Activated naive CD4-positive, alpha-beta T cell treated with anti-CD3 and anti-CD28 coated beads, Interleukin-2, amount 50 U/mL, for 24 hours (primary cell): ENCODE results near the gene ABCC9.
"Not testable (repeated sequence)": the region's sequence is repeated elsewhere in the genome, so short reads cannot be mapped to it uniquely, and the experiment has no call there.

Experiments
- H3K27ac Mint-ChIP-seq: one replicate; pipeline ENCODE4 v1.8.0; 2021; ENCODE audit warnings: mild to moderate bottlenecking, mixed read lengths
- H3K27me3 Mint-ChIP-seq: one replicate; pipeline ENCODE4 v1.8.0; 2021; ENCODE audit warnings: mixed read lengths
- H3K36me3 Mint-ChIP-seq: one replicate; pipeline ENCODE4 v1.8.0; 2021; ENCODE audit warnings: mixed read lengths
- H3K4me1 Mint-ChIP-seq: one replicate; pipeline ENCODE4 v1.8.0; 2021; ENCODE audit warnings: mixed read lengths
- H3K4me3 Mint-ChIP-seq: one replicate; pipeline ENCODE4 v1.8.0; 2021; ENCODE audit warnings: mild to moderate bottlenecking, mixed read lengths
- H3K9me3 Mint-ChIP-seq: one replicate; pipeline ENCODE4 v1.8.0; 2021; ENCODE audit warnings: mixed read lengths

Gene ABCC9

GRCh38 chr12:21946983-21947382 lies 5.8 kb upstream of the ABCC9 start:
- no peak overlapping the region for H3K27ac Mint-ChIP-seq
- peaks cover 26% of the 10 kb centered on the region for H3K27me3 Mint-ChIP-seq
- H3K9me3 Mint-ChIP-seq, result peaks cover 43% of the 10 kb centered on the region
- no peak overlapping the region for H3K4me3 Mint-ChIP-seq
- H3K36me3 Mint-ChIP-seq, result peaks cover 6% of the 10 kb centered on the region
- no peaks in the 10 kb centered on the region for H3K4me1 Mint-ChIP-seq

GRCh38 chr12:21945002-21945401 lies 3.8 kb upstream of the ABCC9 start:
- peaks cover 43% of the 10 kb centered on the region for H3K27me3 Mint-ChIP-seq
- H3K4me1 Mint-ChIP-seq, result peaks cover 20% of the 10 kb centered on the region
- peaks cover 6% of the 10 kb centered on the region for H3K36me3 Mint-ChIP-seq
- H3K9me3 Mint-ChIP-seq, result peaks cover 38% of the 10 kb centered on the region
- no peak overlapping the region for H3K4me3 Mint-ChIP-seq
- no peak overlapping the region for H3K27ac Mint-ChIP-seq

- Mint-ChIP-seq H3K4me1 (peaks cover 22% of the 10 kb centered on the region), H3K4me3 (no peak overlapping the region), H3K27ac (no peak overlapping the region), H3K9me3 (peaks cover 21% of the 10 kb centered on the region), H3K27me3 (peaks cover 57% of the 10 kb centered on the region), H3K36me3 (peaks cover 5% of the 10 kb centered on the region)
Measured at GRCh38 chr12:21942377-21942703, 1.1 kb upstream of the ABCC9 start.

GRCh38 chr12:21941506-21942376 lies 515 bp upstream of the ABCC9 start:
- peaks cover 63% of the 10 kb centered on the region for H3K27me3 Mint-ChIP-seq
- peak overlapping the region; percentile 67 for H3K4me3 Mint-ChIP-seq
- peaks cover 5% of the 10 kb centered on the region for H3K36me3 Mint-ChIP-seq
- peaks cover 22% of the 10 kb centered on the region for H3K4me1 Mint-ChIP-seq
- no peak overlapping the region for H3K27ac Mint-ChIP-seq
- peaks cover 15% of the 10 kb centered on the region for H3K9me3 Mint-ChIP-seq

GRCh38 chr12:21939435-21939834 lies 1.8 kb downstream of the ABCC9 start:
- no peaks in the 10 kb centered on the region for H3K9me3 Mint-ChIP-seq
- peaks cover 22% of the 10 kb centered on the region for H3K4me1 Mint-ChIP-seq
- H3K36me3 Mint-ChIP-seq, result no peaks in the 10 kb centered on the region
- no peak overlapping the region for H3K27ac Mint-ChIP-seq
- H3K4me3 Mint-ChIP-seq, result no peak overlapping the region
- peaks cover 58% of the 10 kb centered on the region for H3K27me3 Mint-ChIP-seq

GRCh38 chr12:21938879-21939278 lies 2.3 kb downstream of the ABCC9 start:
- Mint-ChIP-seq H3K36me3 (no peaks in the 10 kb centered on the region), H3K4me1 (peaks cover 22% of the 10 kb centered on the region), H3K4me3 (no peak overlapping the region), H3K9me3 (no peaks in the 10 kb centered on the region), H3K27me3 (peaks cover 53% of the 10 kb centered on the region), H3K27ac (no peak overlapping the region)

GRCh38 chr12:21934173-21934572 lies 7.1 kb downstream of the ABCC9 start:
- no peaks in the 10 kb centered on the region for H3K36me3 Mint-ChIP-seq
- H3K4me1 Mint-ChIP-seq, result no peaks in the 10 kb centered on the region
- peaks cover 25% of the 10 kb centered on the region for H3K27me3 Mint-ChIP-seq
- H3K4me3 Mint-ChIP-seq, result no peak overlapping the region
- no peak overlapping the region for H3K27ac Mint-ChIP-seq
- H3K9me3 Mint-ChIP-seq, result no peaks in the 10 kb centered on the region

GRCh38 chr12:21933656-21934055 lies 7.6 kb downstream of the ABCC9 start:
- Mint-ChIP-seq H3K4me3 (no peak overlapping the region), H3K27ac (no peak overlapping the region), H3K27me3 (peaks cover 21% of the 10 kb centered on the region), H3K9me3 (no peaks in the 10 kb centered on the region), H3K36me3 (no peaks in the 10 kb centered on the region), H3K4me1 (no peaks in the 10 kb centered on the region)

GRCh38 chr12:21929972-21930371 lies 11.3 kb downstream of the ABCC9 start:
- H3K4me1 Mint-ChIP-seq, H3K27me3 Mint-ChIP-seq, H3K36me3 Mint-ChIP-seq, H3K9me3 Mint-ChIP-seq, H3K4me3 Mint-ChIP-seq, H3K27ac Mint-ChIP-seq: not testable (repeated sequence)

- no peaks in the 10 kb centered on the region for H3K36me3 Mint-ChIP-seq
- no peaks in the 10 kb centered on the region for H3K4me1 Mint-ChIP-seq
- H3K27me3 Mint-ChIP-seq, result peaks cover 10% of the 10 kb centered on the region
- no peaks in the 10 kb centered on the region for H3K9me3 Mint-ChIP-seq
- H3K27ac Mint-ChIP-seq, result no peak overlapping the region
- no peak overlapping the region for H3K4me3 Mint-ChIP-seq
Measured at GRCh38 chr12:21925296-21925913, 15.8 kb downstream of the ABCC9 start.

GRCh38 chr12:21921436-21921835 lies 19.8 kb downstream of the ABCC9 start:
- no peaks in the 10 kb centered on the region for H3K4me1 Mint-ChIP-seq
- no peak overlapping the region for H3K27ac Mint-ChIP-seq
- no peaks in the 10 kb centered on the region for H3K36me3 Mint-ChIP-seq
- H3K9me3 Mint-ChIP-seq, result no peaks in the 10 kb centered on the region
- H3K4me3 Mint-ChIP-seq, result no peak overlapping the region
- H3K27me3 Mint-ChIP-seq, result peaks cover 14% of the 10 kb centered on the region

GRCh38 chr12:21918456-21918855 lies 22.8 kb downstream of the ABCC9 start:
- Mint-ChIP-seq H3K27me3 (peaks cover 11% of the 10 kb centered on the region), H3K9me3 (no peaks in the 10 kb centered on the region), H3K36me3 (no peaks in the 10 kb centered on the region), H3K4me3 (no peak overlapping the region), H3K27ac (no peak overlapping the region), H3K4me1 (no peaks in the 10 kb centered on the region)

GRCh38 chr12:21913823-21914222 lies 27.4 kb downstream of the ABCC9 start:
- Mint-ChIP-seq H3K4me1 (no peaks in the 10 kb centered on the region), H3K4me3 (no peak overlapping the region), H3K36me3 (no peaks in the 10 kb centered on the region), H3K27ac (no peak overlapping the region), H3K9me3 (no peaks in the 10 kb centered on the region), H3K27me3 (peaks cover 6% of the 10 kb centered on the region)

- Mint-ChIP-seq H3K9me3 (no peaks in the 10 kb centered on the region), H3K27me3 (peaks cover 4% of the 10 kb centered on the region), H3K4me3 (no peak overlapping the region), H3K27ac (no peak overlapping the region), H3K36me3 (no peaks in the 10 kb centered on the region), H3K4me1 (no peaks in the 10 kb centered on the region)
Measured at GRCh38 chr12:21912318-21912717, 28.9 kb downstream of the ABCC9 start.

- H3K4me1 Mint-ChIP-seq, result no peaks in the 10 kb centered on the region
- no peaks in the 10 kb centered on the region for H3K9me3 Mint-ChIP-seq
- H3K27me3 Mint-ChIP-seq, result peaks cover 4% of the 10 kb centered on the region
- H3K4me3 Mint-ChIP-seq, result no peak overlapping the region
- H3K27ac Mint-ChIP-seq, result no peak overlapping the region
- no peaks in the 10 kb centered on the region for H3K36me3 Mint-ChIP-seq
Measured at GRCh38 chr12:21911832-21912231, 29.4 kb downstream of the ABCC9 start.

- Mint-ChIP-seq H3K27ac (no peak overlapping the region), H3K36me3 (no peaks in the 10 kb centered on the region), H3K27me3 (peaks cover 4% of the 10 kb centered on the region), H3K4me3 (no peak overlapping the region), H3K9me3 (no peaks in the 10 kb centered on the region), H3K4me1 (no peaks in the 10 kb centered on the region)
Measured at GRCh38 chr12:21910657-21911056, 30.6 kb downstream of the ABCC9 start.
